GM12801 (cell line): Measurements from ENCODE around the gene CPTP.

Experiments
- CTCF ChIP-seq: IDR thresholded peaks from one replicate; pipeline ENCODE4 v1.5.1; 2011; ENCODE audit warnings: control low read depth; ENCODE audit not compliant: insufficient read length; ENCODE audit errors: extremely low read depth

The CPTP gene

DNA sequence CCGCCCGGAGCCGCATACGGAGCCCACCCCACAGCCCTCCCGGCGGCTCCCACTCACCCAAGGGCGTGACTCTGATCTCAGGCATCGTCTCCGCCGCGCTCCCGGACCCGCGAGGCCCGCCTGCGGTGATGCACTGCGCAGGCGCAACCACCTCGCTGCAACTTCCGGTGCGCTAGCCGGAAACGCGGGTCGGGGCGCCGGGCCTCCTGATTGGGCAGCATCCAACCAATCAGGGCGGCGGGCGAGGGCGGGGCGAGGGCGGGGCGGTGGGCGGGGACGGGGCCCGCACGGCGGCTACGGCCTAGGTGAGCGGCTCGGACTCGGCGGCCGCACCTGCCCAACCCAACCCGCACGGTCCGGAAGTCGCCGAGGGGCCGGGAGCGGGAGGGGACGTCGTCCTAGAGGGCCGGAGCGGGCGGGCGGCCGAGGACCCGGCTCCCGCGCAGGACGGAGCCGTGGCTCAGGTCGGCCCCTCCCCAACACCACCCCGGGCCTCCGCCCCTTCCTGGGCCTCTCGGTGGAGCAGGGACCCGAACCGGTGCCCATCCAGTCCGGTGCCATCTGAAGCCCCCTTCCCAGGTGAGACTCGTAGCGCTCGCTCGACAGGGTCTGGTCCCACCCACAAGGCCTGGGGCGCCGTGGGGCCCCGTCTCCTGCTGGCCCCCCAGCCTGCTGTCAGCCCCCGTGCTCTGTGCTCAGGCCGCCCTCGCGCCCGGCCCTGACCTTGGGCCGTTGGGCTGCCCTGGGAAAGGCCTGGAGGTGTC, at the start of gene CPTP, which contains the start of gene INTS11:
Gene CPTP, plus strand, starts transcription at position 279 of the 764 bp plus-strand sequence. CDS start 2,109 bp downstream, outside the sequence.
Gene INTS11, minus strand, starts transcription at position 137 of the 764 bp plus-strand sequence. Its CDS starts 52 bp downstream, at position 85.
- no peak for TF ChIP-seq CTCF

DNA sequence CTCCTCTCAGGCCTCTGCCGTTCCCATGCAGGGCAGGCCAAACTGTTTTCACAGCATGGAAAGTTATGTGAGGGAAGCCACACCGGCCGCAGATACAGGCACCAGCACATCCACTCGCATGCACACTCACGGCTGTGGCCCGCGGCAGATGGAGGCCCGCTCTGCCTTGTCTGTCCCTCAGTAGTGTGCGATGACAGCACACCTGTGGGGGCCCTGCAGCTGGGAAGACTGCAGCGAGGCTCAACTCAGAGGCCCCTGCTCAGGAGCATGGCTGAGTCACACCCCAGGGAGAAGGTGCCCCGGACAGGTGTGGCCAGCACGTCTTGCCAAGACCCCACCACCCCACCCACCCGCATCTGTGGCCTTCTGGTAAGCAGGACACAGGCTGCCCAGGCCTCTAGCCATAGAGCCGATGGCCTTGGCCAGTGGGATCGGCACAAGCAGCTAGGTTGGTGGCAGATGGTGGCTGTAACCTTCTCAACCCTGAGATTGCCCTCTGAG, 49.6 kb upstream of the CPTP start:
- no peak for TF ChIP-seq CTCF

DNA sequence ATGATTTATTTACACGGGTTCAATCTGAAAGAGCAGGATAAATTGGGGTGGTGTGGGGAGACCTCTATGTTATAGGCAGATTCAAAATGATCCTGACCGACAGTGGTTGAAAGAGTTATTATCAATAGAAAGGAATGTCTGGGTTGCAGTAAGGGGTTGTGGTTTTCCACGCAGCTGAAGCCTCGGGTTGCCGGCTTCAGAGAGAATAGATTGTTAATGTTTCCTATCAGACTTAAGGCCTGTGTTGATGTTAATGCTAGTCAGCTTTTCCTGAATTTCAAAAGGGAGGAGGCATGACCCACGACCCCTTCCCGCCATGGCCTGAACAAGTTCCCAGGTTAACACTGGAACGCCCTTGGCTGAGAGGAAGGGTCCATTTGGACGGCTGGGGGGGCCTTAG, 48.8 kb upstream of the CPTP start:
- no peak for TF ChIP-seq CTCF

DNA sequence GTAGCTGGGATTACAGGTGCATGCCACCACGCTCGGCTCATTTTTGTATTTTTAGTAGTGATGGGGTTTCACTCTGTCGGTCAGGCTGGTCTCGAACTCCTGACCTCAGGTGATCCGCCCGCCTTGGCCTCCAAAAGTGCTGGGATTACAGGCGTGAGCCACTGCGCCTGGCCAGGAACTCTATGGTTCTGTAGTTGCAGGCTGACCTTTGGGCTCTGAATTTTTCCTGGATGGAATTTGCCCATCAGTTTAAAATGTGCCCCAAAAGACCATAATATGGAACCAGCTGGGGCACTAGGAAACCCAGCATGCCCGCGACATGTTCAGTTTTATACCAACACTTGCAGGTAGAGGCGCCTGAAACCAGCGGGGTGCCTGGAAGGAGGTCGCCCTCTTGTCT, 46.0 kb upstream of the CPTP start:
- TF ChIP-seq CTCF = no peak

GRCh38 chr1:1279028-1279427, 45.6 kb upstream of the CPTP start:
- TF ChIP-seq CTCF = no peak

- TF ChIP-seq CTCF = no peak
Measured at GRCh38 chr1:1280782-1281481, 43.7 kb upstream of the CPTP start.

GRCh38 chr1:1281533-1282321, 42.9 kb upstream of the CPTP start:
- TF ChIP-seq CTCF = no peak
